HG03095 (cell line): Measurements from ENCODE around the gene HOXD10.

Experiments used
- ATAC-seq: cut with Tn5 transposase; IDR thresholded peaks from one replicate; pipeline ENCODE4 v1.9.1; 2021; ENCODE audit warnings: moderate library complexity; ENCODE audit not compliant: unreplicated experiment

The HOXD10 gene

DNA sequence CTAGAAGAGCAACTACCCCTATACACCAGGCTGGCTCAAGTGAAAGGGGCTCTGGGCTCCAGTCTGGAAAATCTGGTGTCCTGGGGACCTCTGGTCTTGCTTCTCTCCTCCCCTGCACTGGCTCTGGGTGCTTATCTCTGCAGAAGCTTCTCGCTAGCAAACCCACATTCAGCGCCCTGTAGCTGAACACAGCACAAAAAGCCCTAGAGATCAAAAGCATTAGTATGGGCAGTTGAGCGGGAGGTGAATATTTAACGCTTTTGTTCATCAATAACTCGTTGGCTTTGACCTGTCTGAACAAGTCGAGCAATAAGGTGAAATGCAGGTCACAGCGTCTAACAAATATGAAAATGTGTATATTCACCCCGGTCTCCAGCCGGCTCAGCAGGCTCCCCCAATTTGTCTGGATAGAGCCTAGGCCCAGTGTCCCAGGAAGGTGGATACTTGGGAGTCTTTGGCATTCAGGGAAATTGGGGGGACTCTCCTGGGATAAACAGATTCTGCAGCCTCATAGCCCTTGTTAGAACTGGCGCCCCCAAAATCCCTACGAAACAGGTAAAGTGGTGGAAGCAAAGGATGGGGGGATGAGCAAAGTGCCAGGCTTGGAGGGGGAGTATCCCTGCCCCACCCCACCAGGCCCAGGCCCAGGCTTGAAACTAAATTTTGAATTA, 32.3 kb downstream of the HOXD10 start:
- ATAC-seq, result no peak

GRCh38 chr2:176149481-176149938, 32.9 kb downstream of the HOXD10 start:
- no peak for ATAC-seq

DNA sequence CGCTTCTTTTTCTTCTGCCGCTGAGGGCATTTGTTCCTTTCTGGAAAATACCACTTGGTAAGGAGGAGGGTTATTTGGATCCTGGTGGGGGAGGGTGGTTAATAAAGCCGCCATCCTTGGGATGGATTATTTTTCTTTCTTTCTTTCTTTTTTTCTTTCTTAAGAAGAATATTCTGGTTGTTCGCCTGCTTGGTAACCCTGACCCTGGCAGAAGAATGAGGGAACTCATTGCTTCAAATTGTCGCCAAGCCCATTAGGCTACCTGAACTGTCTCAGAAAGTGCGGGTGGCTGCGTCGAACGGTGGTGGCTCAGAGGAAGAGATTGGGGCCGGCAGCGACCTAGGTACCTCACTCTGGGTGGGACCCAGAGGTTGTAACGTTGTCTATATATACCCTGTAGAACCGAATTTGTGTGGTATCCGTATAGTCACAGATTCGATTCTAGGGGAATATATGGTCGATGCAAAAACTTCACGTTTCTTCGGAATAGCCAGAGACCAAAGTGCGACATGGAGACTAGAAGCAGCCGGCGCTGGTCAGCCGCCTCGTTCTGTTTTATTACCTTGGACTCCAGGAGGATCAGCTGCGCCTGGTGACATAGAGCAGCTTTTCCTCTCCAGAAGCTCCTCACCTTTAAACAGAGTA, 33.5 kb downstream of the HOXD10 start:
- ATAC-seq, result no peak

DNA sequence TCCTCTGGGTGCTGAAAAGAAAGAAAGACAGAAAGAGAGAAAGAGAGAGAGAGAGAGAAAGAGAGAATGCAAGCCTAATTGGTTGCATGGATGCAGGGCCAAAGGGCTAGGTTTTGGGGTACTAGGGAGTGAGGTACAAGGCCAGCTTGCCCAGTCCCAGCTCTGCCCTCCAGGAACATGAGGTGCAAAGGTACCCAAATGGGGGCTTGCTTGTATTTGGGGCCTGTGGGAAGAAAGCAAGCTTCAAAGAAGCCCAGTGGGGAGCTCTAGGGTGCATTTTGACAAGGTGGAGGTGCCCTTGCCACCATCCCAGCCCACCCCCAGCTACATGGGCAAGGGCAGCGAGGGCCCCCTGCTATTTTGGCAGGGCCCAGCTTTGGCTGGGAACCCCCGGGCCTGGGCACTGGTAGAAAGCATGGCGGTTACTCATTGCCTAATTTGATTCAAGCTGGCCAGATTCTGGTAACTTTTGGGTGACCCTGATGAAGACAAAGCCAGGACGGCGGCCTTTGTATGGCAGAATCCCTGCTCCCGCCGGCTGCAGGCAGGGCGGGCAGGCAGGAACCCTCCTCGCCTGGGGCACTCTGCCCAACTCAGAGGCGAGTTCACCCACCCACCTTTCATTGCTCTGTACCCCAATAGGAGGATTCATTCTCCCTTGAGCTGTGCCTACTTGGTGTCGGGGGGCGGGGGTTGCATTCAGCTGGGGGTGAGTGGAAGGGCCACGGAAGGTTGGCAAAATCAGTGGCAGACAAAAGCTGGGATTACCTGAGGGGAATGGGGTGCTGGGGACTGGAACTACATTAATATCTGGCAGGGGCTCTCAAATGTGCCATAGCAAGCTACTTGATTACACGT, 34.2 kb downstream of the HOXD10 start:
- no peak for ATAC-seq

DNA sequence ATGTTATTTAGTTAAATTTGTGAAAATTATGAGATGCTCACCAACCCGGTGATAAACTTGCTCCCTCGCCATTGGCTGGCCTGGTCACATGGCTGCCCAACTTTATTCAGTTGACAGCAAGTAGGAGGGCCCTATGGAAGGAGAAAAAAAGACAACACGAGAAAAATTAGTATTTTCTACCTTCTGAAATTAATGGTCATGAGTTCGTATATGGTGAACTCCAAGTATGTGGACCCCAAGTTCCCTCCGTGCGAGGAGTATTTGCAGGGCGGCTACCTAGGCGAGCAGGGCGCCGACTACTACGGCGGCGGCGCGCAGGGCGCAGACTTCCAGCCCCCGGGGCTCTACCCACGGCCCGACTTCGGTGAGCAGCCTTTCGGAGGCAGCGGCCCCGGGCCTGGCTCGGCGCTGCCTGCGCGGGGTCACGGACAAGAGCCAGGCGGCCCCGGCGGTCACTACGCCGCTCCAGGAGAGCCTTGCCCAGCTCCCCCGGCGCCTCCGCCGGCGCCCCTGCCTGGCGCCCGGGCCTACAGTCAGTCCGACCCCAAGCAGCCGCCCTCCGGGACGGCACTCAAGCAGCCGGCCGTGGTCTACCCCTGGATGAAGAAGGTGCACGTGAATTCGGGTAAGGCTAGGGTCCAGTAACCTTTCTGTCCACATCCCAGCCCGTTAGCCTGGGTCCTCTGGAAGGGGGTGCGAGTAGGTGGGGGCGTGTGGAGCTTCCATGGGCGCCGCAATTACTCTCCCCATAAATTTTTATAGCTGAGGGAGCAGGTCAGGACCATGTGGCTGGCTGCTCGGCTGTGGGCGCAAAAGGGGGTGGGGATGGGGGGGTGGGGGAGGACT, 35.1 kb downstream of the HOXD10 start, which contains the start of gene HOXD4:
TSS of gene HOXD4 (plus strand) at position 109 of the 846 bp plus-strand sequence. CDS start at position 193, 84 bp downstream.
- no peak for ATAC-seq

GRCh38 chr2:176152350-176153181, 36.0 kb downstream of the HOXD10 start:
- ATAC-seq, result no peak

DNA sequence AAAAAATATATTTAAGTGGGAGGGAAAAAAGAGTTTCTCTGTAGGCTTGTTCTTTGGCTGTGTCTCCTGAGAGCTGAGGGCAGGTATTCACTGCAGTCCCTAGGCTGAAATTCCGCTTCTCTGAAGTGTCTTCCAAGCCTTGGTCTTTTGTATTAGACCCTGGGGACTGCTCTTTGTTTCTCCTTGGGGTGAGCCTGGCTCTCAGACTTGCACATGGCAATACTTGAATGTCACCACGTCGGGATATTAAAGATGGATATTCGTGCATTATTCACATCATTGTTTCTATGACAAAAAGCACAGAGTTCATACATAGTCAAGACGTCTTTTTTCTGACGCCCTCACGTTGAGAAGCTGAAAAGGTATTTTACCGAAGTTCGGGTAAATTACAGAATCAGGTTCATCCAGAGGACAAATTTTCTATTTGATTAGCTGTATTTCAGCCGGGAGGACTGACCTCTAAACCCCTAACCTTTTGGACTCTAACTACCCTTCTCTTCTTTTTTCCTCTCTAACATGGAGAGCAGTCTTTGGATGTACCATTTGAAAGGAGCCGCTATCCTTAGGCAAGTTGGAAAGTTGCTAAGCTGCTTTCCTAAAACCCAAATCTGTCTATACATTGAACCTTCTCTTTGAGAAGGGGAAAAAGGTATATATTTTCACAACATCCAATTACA, 38.1 kb downstream of the HOXD10 start:
- ATAC-seq, result no peak

GRCh38 chr2:176155356-176156044, 38.9 kb downstream of the HOXD10 start:
- no peak for ATAC-seq

DNA sequence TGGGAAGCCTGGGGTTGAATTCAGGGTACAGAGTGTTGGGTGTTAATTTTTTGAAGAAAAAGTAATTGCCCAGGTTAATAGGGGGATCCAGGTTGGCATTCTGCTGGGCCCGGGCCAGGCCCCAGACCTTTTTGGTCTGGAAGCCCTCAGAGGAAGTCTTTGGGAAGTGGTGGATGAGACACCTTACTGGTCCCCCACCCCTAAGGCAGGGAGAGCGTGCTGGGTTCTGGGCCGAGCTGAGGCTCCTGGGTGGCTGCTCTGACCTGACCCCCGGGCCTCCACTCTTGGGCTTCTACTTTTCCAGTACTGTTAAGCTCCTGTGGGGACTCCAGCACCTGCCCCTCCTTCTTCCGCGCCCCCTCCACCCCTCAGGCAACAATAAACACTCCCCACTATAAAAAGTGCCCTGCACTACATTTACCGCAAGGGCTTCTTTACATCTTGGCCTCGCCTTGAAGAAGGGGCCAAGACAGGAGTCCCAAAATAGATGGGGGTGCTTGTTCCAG, 39.8 kb downstream of the HOXD10 start:
- no peak for ATAC-seq

GRCh38 chr2:176156807-176157498, 40.4 kb downstream of the HOXD10 start, which contains the start of gene HOXD3:
HOXD3 (plus strand) TSS chr2:176157307; CDS start chr2:176169115, 11,808 bp downstream.
- no peak for ATAC-seq

DNA sequence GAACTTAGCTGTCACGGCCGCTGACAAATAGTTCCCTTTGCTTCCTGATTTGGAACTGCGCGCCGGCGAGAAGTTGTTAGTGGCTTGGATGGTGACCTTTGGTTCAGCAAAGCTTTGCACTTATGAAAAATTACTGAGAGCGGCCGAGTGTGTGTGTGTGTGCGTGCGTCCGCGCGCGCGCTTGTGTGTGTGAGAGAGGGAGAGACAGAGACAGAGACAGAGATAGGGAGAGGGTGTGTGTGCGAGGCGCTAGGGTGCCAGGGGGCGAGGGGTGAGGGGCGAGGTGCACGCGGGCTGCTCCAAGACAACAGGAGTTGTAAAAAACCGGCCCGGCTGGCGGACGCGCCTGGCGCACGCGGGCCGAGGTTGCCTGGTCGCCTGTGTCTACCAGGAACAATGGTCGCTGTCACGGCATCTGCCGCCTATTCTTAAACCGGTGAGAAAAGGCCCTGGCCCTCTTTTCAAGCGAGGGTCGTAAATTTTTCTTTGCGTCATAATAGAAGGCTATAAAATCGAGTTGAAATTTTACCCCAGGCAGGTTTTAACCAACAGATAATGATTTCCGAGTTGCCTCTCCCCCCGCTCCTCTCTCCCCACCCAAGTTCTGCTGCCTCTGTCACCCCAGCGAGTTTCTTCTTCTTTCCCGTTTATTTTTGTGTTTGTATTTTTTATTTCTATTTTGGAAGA, 41.1 kb downstream of the HOXD10 start:
- ATAC-seq, result no peak

- no peak for ATAC-seq
Observed at GRCh38 chr2:176158186-176158591, 41.6 kb downstream of the HOXD10 start.

- ATAC-seq, result no peak
Observed at GRCh38 chr2:176158855-176159662, 42.5 kb downstream of the HOXD10 start.

DNA sequence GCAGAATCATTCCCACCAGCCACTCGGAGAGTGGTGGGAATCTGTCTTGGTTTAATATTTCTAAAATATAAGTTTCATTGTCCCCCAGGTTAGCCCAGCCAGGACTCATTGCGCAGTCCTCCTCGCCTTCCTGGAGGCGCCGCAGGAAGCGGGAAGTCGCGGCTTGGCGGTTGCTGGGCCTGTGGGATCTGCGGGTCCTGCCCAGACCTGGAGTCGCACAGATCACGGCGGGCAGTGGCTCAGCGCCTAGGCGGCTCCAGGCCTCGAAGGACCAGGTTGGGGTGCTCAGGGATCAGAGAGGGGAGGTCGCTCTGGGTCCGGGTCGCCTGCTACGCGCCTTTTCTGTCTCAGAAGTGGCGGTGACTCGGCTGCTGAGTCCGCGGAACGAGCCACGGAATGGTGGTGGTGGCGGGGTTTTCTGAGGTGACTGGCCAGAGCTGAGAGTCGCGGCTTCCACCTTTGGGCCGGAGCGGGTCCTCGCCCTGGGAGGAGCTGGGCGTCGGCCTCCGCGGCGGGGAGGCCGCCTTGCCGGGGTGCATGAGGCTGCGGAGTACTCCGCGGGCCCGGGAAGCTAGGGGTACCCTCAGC, 43.2 kb downstream of the HOXD10 start:
- ATAC-seq, result no peak

GRCh38 chr2:176160251-176160985, 43.8 kb downstream of the HOXD10 start:
- ATAC-seq, result no peak
